Measurements from ENCODE around the gene SZRD1.

The SZRD1 gene

GRCh38 chr1:16376971-16377370 lies 9.9 kb downstream of the SZRD1 start:
- H3K9ac ChIP-seq (ENCODE audit: insufficient read length, low read depth) = no peak overlapping the region
- H3K4me1 ChIP-seq (ENCODE audit: insufficient read depth, insufficient read length) = no peaks in the 10 kb centered on the region
- no peaks in the 10 kb centered on the region for H3K9me3 ChIP-seq (ENCODE audit: insufficient read depth, low read length)
- no peak overlapping the region for H3K4me3 ChIP-seq (ENCODE audit: insufficient read length, low read depth)
- no peak for TF ChIP-seq YY1 (IDR thresholded peaks at IDR 0.05; ENCODE audit: insufficient read depth, insufficient read length)
- TF ChIP-seq SUZ12 (IDR thresholded peaks at IDR 0.05; ENCODE audit: extremely low read depth, insufficient read depth, insufficient read length) = no peak
- TF ChIP-seq ZNF274 (IDR thresholded peaks at IDR 0.05; ENCODE audit: low read depth, low read length) = no peak
- peaks cover 12% of the 10 kb centered on the region for H3K36me3 ChIP-seq (ENCODE audit: insufficient read depth, insufficient read length, low read length)
- DNase-seq (ENCODE audit: low read depth, low spot score) = no peak
- H3K27me3 ChIP-seq (ENCODE audit: insufficient read depth, insufficient read length) = no peaks in the 10 kb centered on the region

- Histone ChIP-seq H3K9ac (ENCODE audit: insufficient read length, low read depth) (no peak overlapping the region), H3K9me3 (ENCODE audit: insufficient read depth, low read length) (no peaks in the 10 kb centered on the region), H3K36me3 (ENCODE audit: insufficient read depth, insufficient read length, low read length) (peaks cover 6% of the 10 kb centered on the region), H3K4me3 (ENCODE audit: insufficient read length, low read depth) (no peak overlapping the region), H3K27me3 (ENCODE audit: insufficient read depth, insufficient read length) (no peaks in the 10 kb centered on the region), H3K4me1 (ENCODE audit: insufficient read depth, insufficient read length) (no peaks in the 10 kb centered on the region)
- no peak for DNase-seq (ENCODE audit: low read depth, low spot score)
- no peak for TF ChIP-seq ZNF274 (IDR thresholded peaks at IDR 0.05; ENCODE audit: low read depth, low read length)
- TF ChIP-seq SUZ12 (IDR thresholded peaks at IDR 0.05; ENCODE audit: extremely low read depth, insufficient read depth, insufficient read length) = no peak
- no peak for TF ChIP-seq YY1 (IDR thresholded peaks at IDR 0.05; ENCODE audit: insufficient read depth, insufficient read length)
These were observed 11.4 kb downstream of the SZRD1 start for GRCh38 chr1:16378443-16378842.

GRCh38 chr1:16380868-16381267 lies 13.8 kb downstream of the SZRD1 start:
- no peaks in the 10 kb centered on the region for H3K9me3 ChIP-seq (ENCODE audit: insufficient read depth, low read length)
- no peak overlapping the region for H3K9ac ChIP-seq (ENCODE audit: insufficient read length, low read depth)
- TF ChIP-seq ZNF274 (IDR thresholded peaks at IDR 0.05; ENCODE audit: low read depth, low read length) = no peak
- no peak for DNase-seq (ENCODE audit: low read depth, low spot score)
- H3K4me1 ChIP-seq (ENCODE audit: insufficient read depth, insufficient read length) = peaks cover 7% of the 10 kb centered on the region
- peaks cover 11% of the 10 kb centered on the region for H3K36me3 ChIP-seq (ENCODE audit: insufficient read depth, insufficient read length, low read length)
- no peak overlapping the region for H3K4me3 ChIP-seq (ENCODE audit: insufficient read length, low read depth)
- no peaks in the 10 kb centered on the region for H3K27me3 ChIP-seq (ENCODE audit: insufficient read depth, insufficient read length)

- no peak overlapping the region for H3K4me3 ChIP-seq (ENCODE audit: insufficient read length, low read depth)
- H3K9me3 ChIP-seq (ENCODE audit: insufficient read depth, low read length) = no peaks in the 10 kb centered on the region
- no peak for DNase-seq (ENCODE audit: low read depth, low spot score)
- H3K27me3 ChIP-seq (ENCODE audit: insufficient read depth, insufficient read length) = no peaks in the 10 kb centered on the region
- H3K9ac ChIP-seq (ENCODE audit: insufficient read length, low read depth) = no peak overlapping the region
- peaks cover 18% of the 10 kb centered on the region for H3K36me3 ChIP-seq (ENCODE audit: insufficient read depth, insufficient read length, low read length)
- H3K4me1 ChIP-seq (ENCODE audit: insufficient read depth, insufficient read length) = peaks cover 7% of the 10 kb centered on the region
- TF ChIP-seq YY1 (IDR thresholded peaks at IDR 0.05; ENCODE audit: insufficient read depth, insufficient read length) (no peak), SUZ12 (IDR thresholded peaks at IDR 0.05; ENCODE audit: extremely low read depth, insufficient read depth, insufficient read length) (no peak), ZNF274 (IDR thresholded peaks at IDR 0.05; ENCODE audit: low read depth, low read length) (no peak)
These were observed 16.8 kb downstream of the SZRD1 start for GRCh38 chr1:16383888-16384287.

GRCh38 chr1:16385659-16386453 lies 18.8 kb downstream of the SZRD1 start:
- Histone ChIP-seq H3K27me3 (ENCODE audit: insufficient read depth, insufficient read length) (no peaks in the 10 kb centered on the region), H3K9ac (ENCODE audit: insufficient read length, low read depth) (no peak overlapping the region), H3K9me3 (ENCODE audit: insufficient read depth, low read length) (no peaks in the 10 kb centered on the region), H3K4me1 (ENCODE audit: insufficient read depth, insufficient read length) (peaks cover 8% of the 10 kb centered on the region), H3K4me3 (ENCODE audit: insufficient read length, low read depth) (no peak overlapping the region), H3K36me3 (ENCODE audit: insufficient read depth, insufficient read length, low read length) (peaks cover 24% of the 10 kb centered on the region)
- no peak for DNase-seq (ENCODE audit: low read depth, low spot score)
- no peak for TF ChIP-seq YY1 (IDR thresholded peaks at IDR 0.05; ENCODE audit: insufficient read depth, insufficient read length)
- no peak for TF ChIP-seq SUZ12 (IDR thresholded peaks at IDR 0.05; ENCODE audit: extremely low read depth, insufficient read depth, insufficient read length)
- no peak for TF ChIP-seq ZNF274 (IDR thresholded peaks at IDR 0.05; ENCODE audit: low read depth, low read length)

DNA sequence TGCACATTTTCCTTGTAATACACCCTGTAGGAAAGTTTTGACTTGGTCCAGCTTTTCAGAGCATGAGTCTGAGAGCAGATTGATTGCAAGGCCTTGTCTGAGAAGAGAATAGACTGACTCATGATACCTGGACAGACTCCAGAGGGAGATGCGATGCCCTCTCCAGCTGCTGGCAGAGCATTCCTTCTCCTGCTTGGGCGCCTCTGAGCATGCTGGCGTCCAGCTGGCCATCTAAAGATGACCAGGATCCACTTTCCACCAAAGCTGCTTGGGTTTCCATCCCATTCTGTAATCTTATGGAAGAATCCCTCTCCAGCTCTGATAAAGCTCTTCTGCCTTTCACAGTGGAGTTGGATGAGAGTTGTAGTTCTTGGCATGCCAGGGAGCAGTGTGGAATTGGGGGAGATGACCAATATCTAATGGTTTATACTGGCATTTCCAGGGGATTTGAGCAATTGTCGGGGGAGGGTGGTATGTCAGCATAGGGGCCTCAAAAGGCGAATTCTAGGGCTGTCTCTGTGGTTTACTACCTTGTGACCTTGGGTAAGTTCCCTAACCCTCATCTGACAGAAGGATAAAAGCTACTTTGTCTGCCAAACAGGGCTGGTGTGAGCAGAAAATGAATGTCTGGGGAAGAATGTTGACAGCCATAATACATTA lies 19.5 kb downstream of the SZRD1 start:
- H3K4me1 ChIP-seq (ENCODE audit: insufficient read depth, insufficient read length) = peaks cover 11% of the 10 kb centered on the region
- DNase-seq (ENCODE audit: low read depth, low spot score) = no peak

More for the DNA sequence above, 19.5 kb downstream of the SZRD1 start:
- Histone ChIP-seq H3K9ac (ENCODE audit: insufficient read length, low read depth) (no peak overlapping the region), H3K9me3 (ENCODE audit: insufficient read depth, low read length) (no peaks in the 10 kb centered on the region), H3K36me3 (ENCODE audit: insufficient read depth, insufficient read length, low read length) (peaks cover 28% of the 10 kb centered on the region), H3K4me3 (ENCODE audit: insufficient read length, low read depth) (no peak overlapping the region), H3K27me3 (ENCODE audit: insufficient read depth, insufficient read length) (no peaks in the 10 kb centered on the region)
- TF ChIP-seq ZNF274 (IDR thresholded peaks at IDR 0.05; ENCODE audit: low read depth, low read length) = no peak
- TF ChIP-seq SUZ12 (IDR thresholded peaks at IDR 0.05; ENCODE audit: extremely low read depth, insufficient read depth, insufficient read length) = no peak
- no peak for TF ChIP-seq YY1 (IDR thresholded peaks at IDR 0.05; ENCODE audit: insufficient read depth, insufficient read length)

Measured in NT2/D1 (cell line).